Lung (tissue), 12 donors: ENCODE measurements around the gene APOA1. TPM values are rescaled to one million over a fixed set of nuclear protein-coding genes. Genes with fewer than 3 reads are reported as not detected.

Experiments used
- ATAC-seq: fragments of 200-7000 bp; cut with Tn5 transposase; one replicate; pipeline ENCODE4 v1.9.1; 2020; ENCODE audit warnings: moderate number of reproducible peaks; ENCODE audit not compliant: insufficient read depth, low FRiP score
- DNase-seq, 3 donors: peaks; one replicate each; pipeline ENCODE4 v3.0.0-alpha.2; 2013 to 2017
- H3K27ac ChIP-seq, 2 donors: one replicate each; pipeline ENCODE4 v1.5.1; 2013; ENCODE audit warnings: mild to moderate bottlenecking in 2 of 2, moderate library complexity in 2 of 2, control low read depth in 1 of 2, inconsistent platforms in 1 of 2, low read depth in 1 of 2, low read length in 1 of 2
- H3K27me3 ChIP-seq, 3 donors: one replicate each; pipeline ENCODE4 v1.5.1; 2013; ENCODE audit warnings: low read length in 2 of 3; ENCODE audit not compliant: control insufficient read depth in 3 of 3, insufficient read depth in 3 of 3
- H3K36me3 ChIP-seq, 4 donors: one replicate each; pipeline ENCODE4 v1.5.1; 2013; ENCODE audit warnings: low read length in 4 of 4, mild to moderate bottlenecking in 1 of 4, moderate library complexity in 1 of 4; ENCODE audit not compliant: control insufficient read depth in 4 of 4, insufficient read depth in 4 of 4
- H3K4me1 ChIP-seq, 5 donors: one replicate each; pipeline ENCODE4 v1.5.1; 2013; ENCODE audit warnings: low read length in 5 of 5, mild to moderate bottlenecking in 2 of 5, moderate library complexity in 1 of 5; ENCODE audit not compliant: control insufficient read depth in 5 of 5, insufficient read depth in 5 of 5
- H3K4me3 ChIP-seq: one replicate; pipeline ENCODE4 v1.5.1; 2013; ENCODE audit warnings: mild to moderate bottlenecking, control low read depth, moderate library complexity
- H3K9ac ChIP-seq, 2 donors: one replicate each; pipeline ENCODE4 v1.5.1; 2013; ENCODE audit warnings: low read length in 2 of 2, control low read depth in 1 of 2; ENCODE audit not compliant: insufficient read depth in 1 of 2
- H3K9me3 ChIP-seq, 4 donors: one replicate each; pipeline ENCODE4 v1.5.1; 2013; ENCODE audit warnings: low read length in 3 of 4, mild to moderate bottlenecking in 1 of 4, moderate library complexity in 1 of 4; ENCODE audit not compliant: control insufficient read depth in 4 of 4, insufficient read depth in 3 of 4
- CTCF ChIP-seq: IDR thresholded peaks from 2 replicates; pipeline ENCODE4 v1.5.1; 2012; ENCODE audit warnings: mild to moderate bottlenecking; ENCODE audit errors: control extremely low read depth, extremely low read depth
- WGBS, 2 donors: extraction: QIAGEN DNeasy Blood & Tissue Kit; methylation state at CpG; one replicate each; pipeline ENCODE4 v1.1.7; 2013; 5-methylcytosine and 5-hydroxymethylcytosine counted together
- polyA plus RNA-seq, 2 donors: library from polyadenylated mRNA; stranded (reverse); fragments of 200-250 nt; gene quantifications; one replicate each; pipeline ENCODE4 v1.2.1, GENCODE V29; 2013
- total RNA-seq, 2 donors: library from RNA; depleted of rRNA in 1 of 2; stranded (reverse); fragments of >200 nt in 1 of 2; gene quantifications; one replicate each; pipeline ENCODE4 v1.2.1, GENCODE V29; 2014 to 2021
- donor health status: control.
- donor health status: control.
- donor health status: Bipolar disorder and iron deficiency.
- donor health status: healthy.
- donor health status: DM: yes; HTN: yes; CAD: no.

APOA1 gene
- total and polyA plus RNA-seq, 4 donors = 1.2 to 18.2 (median 3.1) TPM

- no peak for ATAC-seq
- DNase-seq = no peak
- peaks cover 0 to 2% (median 0%) of the 10 kb centered on the region in 3 donors for H3K27me3 ChIP-seq
- peaks cover 3 to 28% (median 7%) of the 10 kb centered on the region in 5 donors for H3K4me1 ChIP-seq
- no peaks in the 10 kb centered on the region for H3K9me3 ChIP-seq
- 91 to 93% methylated on average over 7 of the region's 7 CpGs for WGBS, 2 donors
- H3K4me3 ChIP-seq = no peak within 1 kb of the TSS
- no peak within 1 kb of the TSS for H3K9ac ChIP-seq
- H3K36me3 ChIP-seq = no peaks in the 10 kb centered on the region
- TF ChIP-seq CTCF = no peak
- no peak within 1 kb of the TSS for H3K27ac ChIP-seq
Observed at GRCh38 chr11:116791813-116792143, 45.6 kb downstream of the APOA1 start, which contains the start of gene APOA5. TSS of gene APOA5 (minus strand) at chr11:116791879. CDS start at chr11:116791860, 19 bp downstream.

DNA sequence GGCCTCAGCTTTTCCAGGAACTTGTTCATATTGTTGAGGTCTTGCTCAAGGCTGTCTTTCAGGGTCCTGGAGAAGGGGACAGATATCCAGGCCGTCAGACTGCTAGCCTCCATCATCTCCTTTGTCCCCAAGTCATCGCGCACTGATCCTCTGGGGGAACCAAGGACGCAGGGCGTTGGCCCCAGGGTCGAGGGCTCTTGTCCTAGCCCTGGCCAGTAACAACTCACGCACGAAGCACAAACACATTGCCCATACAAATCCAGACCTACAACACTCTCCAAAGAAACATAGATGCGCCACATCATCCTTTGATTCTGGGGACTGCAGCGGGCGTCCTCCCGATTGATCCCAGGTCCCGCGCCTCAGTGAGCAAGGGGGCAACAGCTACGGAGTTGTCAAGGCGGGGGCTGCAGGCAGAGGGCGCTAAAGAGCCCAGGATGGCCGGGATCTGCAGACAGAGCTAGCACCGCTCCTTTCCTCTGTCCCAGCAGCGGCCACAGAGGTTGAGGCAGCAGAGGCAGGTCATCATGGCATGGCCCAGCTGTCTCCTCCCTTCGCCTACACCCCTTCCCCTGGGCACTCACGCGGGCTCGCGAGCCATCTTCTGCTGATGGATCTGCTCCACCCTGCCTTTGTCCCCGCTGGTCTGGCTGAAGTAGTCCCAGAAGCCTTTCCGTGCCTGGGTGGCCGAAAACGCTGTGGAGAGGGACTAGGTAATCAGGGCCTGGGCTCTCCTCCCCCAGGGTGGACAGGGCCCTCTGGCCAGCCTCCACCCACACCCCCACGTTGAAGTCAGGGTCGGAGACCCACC, 46.2 kb downstream of the APOA1 start:
- H3K9ac ChIP-seq = no peak overlapping the region
- peaks cover 1 to 5% (median 3%) of the 10 kb centered on the region in 4 donors for H3K36me3 ChIP-seq
- peak; percentile 77 to 88 (median 84) for DNase-seq
- 23 to 27% methylated on average over 31 of the region's 31 CpGs for WGBS, 2 donors
- TF ChIP-seq CTCF = peak; percentile 90
- peak; percentile 42 for ATAC-seq
- no peaks in the 10 kb centered on the region for H3K9me3 ChIP-seq
- H3K27ac ChIP-seq = no peak overlapping the region
- no peak overlapping the region for H3K4me3 ChIP-seq
- peaks cover 5 to 30% (median 9%) of the 10 kb centered on the region in 5 donors for H3K4me1 ChIP-seq
- H3K27me3 ChIP-seq = peaks cover 0 to 2% (median 0%) of the 10 kb centered on the region in 3 donors

DNA sequence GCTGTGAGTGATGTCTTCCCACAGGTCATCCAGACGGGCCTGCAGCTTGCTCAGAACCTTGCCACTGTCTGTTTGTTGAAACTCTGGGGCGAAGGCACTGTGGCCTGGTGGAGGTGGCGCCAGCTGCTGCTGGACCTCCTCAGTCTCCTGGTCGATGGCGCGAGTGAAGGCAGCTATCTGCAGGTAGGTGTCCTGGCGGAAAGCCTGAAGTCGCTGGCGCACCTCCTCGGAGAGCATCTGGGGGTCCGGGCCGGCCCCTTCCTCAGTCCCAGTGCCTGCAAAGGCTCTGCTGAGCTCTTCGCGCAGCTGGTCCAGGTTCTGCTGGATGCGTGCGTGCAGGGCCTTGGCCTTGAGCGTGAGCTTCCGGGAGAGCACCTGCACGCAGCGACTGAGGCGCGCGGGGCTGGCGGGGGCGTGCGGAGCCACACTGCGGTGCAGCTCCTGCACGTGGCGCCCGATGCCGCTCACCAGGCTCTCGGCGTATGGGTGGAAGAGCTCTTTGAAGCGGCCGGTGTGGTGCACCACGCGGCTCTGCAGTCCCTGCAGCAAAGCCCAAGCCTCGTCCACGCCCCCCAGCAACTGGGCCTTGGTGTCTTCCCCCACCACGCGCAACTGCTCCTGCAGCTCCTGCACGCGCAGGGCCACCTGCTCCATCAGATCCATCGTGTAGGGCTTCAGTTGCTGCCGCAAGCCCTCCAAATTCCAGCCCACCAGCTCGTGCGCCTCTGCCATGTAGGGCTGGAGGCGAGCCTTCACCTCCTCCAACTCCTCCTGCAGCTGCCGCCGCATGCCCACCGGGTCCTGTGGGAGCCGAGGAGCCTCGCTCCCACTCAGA, 47.0 kb downstream of the APOA1 start:
- Histone ChIP-seq H3K27me3 (no peaks in the 10 kb centered on the region), H3K36me3 (peaks cover 7 to 13% (median 8%) of the 10 kb centered on the region in 4 donors), H3K9me3 (no peaks in the 10 kb centered on the region), H3K4me1 (peaks cover 5 to 30% (median 9%) of the 10 kb centered on the region in 5 donors), H3K9ac (no peak overlapping the region), H3K27ac (no peak overlapping the region), H3K4me3 (no peak overlapping the region)
- DNase-seq = no peak
- 89 to 91% methylated on average over 53 of the region's 53 CpGs for WGBS, 2 donors
- ATAC-seq = no peak
- no peak for TF ChIP-seq CTCF
